NCI-H128 (cell line): ENCODE results near the gene NHERF2.
"Not testable (repeated sequence)": the region's sequence is repeated elsewhere in the genome, so short reads cannot be mapped to it uniquely, and the experiment has no call there.

ENCODE experiments used
- DNase-seq: peaks from one replicate; lab custom pipeline; 2025; ENCODE audit not compliant: unreplicated experiment; lab: John Stamatoyannopoulos, UW

NHERF2 gene

GRCh38 chr16:2025878-2026460 lies 733 bp upstream of the NHERF2 start:
- no peak for DNase-seq

DNA sequence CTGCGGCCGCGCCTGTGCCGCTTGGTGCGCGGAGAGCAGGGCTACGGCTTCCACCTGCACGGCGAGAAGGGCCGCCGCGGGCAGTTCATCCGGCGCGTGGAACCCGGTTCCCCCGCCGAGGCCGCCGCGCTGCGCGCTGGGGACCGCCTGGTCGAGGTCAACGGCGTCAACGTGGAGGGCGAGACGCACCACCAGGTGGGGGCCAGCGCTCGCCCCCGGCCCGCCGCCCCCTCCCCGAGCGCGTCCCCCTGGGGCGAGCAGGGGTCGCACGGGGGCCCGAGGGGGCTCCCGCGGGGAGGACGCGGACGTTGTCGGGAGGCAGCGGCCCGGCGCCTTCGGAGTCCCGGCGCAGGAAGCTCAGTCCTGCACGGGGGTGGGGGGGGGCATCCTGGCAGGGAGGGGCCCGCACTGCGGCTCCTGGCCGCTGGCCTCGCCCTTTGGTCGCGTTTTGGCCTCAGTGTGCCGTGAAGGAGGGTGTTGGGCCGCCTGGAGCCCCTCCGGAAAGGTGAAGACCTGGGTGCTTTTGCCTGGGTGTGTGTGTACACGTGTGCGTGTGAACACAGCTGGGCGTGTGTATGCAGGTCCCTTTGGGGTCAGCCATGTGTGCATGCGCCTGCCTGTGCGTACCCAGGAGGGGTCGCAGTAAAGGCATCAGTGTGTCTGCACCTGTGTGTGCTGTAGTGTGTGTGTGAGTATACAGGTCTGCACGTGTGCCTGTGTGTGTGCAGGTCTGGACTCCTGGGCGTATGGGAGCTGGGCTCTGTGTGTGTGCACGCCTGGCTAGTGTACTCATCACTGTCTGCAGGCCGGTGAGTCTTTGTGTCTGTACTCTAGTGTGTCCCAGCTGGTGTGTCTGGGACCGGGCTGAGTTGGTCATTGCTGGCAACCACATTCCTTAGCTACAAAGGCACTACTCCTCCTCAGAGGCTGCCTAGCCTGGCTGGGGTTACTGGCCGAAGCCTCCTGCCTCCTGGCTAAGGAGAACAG lies 615 bp downstream of the NHERF2 start:
- DNase-seq: no peak

- no peak for DNase-seq
Observed at GRCh38 chr16:2028146-2028545, 1.4 kb downstream of the NHERF2 start.

DNA sequence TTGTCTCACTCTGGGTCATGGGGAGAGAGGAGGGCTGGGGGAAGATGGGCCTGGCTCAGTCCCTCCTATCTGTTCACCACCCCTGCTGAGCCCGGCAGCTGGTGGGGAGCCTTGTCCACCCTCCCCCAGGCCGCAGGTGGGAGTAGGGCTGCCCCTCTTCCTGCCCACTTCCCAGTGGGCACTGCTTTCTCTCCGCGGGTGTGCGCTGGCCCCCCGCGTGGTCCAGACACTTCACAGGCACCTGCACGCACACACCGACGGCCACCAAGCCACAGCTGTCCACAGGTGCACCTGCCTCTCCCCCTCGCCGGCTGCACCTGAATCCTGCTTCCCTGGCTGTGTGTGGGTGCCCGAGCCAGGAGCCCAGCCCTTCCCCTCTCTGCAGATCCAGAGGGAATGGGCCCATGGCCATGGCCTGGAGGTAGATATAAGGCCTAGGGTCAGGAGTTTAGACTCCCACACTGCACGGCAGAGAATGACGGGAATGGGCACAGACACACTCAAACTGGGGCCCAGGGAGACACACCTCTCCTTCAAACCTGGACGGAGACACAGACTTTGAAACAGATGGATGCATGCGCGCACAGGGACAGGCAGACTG lies 2.0 kb downstream of the NHERF2 start:
- no peak for DNase-seq

GRCh38 chr16:2029350-2029749 lies 2.6 kb downstream of the NHERF2 start:
- DNase-seq: no peak

DNA sequence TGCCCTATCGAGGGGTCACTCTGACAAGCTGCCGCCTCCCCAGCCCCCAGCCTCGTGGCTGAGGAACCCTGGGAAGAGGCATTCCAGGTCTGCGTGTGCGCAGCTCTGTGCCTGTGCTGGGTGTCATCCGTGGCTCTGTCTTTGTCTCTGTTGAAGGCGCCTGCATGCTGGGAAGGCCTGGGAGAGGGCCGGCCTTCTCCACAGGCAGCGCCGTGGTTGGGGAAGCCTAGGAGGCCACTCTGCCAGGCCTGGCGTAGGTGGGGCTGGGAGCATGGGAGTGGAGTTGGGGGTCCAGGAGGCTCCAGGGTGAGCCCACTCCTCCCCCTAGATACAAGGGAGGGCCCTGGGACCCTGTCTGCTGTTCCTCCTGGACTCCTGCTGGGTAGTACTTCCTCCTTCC lies 3.3 kb downstream of the NHERF2 start:
- DNase-seq: no peak

DNA sequence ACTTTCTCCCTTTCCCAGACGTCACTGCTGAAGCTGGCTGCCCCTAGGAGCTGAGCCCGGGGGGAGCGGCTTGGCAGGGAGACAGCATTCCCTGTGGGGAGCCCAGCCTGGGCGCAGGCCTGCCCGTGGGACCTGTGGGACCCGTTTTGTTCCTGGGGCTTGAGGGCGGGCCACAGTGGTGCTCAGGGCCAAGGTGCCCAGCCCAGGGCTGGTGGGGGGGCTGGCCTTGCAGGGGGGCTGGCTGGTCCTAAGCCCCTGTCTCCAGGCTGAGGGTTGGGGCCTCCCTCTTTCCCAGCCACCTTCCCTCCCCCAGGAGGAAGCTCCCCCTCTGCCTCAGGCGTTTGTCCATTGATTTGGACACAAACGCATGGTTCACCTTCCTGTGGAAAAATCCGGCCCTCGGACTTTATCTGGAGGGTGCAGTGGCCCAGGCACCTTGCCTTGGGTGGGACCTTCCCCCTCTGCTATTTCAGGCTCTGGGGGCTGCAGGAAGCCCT lies 4.4 kb downstream of the NHERF2 start:
- no peak for DNase-seq

DNA sequence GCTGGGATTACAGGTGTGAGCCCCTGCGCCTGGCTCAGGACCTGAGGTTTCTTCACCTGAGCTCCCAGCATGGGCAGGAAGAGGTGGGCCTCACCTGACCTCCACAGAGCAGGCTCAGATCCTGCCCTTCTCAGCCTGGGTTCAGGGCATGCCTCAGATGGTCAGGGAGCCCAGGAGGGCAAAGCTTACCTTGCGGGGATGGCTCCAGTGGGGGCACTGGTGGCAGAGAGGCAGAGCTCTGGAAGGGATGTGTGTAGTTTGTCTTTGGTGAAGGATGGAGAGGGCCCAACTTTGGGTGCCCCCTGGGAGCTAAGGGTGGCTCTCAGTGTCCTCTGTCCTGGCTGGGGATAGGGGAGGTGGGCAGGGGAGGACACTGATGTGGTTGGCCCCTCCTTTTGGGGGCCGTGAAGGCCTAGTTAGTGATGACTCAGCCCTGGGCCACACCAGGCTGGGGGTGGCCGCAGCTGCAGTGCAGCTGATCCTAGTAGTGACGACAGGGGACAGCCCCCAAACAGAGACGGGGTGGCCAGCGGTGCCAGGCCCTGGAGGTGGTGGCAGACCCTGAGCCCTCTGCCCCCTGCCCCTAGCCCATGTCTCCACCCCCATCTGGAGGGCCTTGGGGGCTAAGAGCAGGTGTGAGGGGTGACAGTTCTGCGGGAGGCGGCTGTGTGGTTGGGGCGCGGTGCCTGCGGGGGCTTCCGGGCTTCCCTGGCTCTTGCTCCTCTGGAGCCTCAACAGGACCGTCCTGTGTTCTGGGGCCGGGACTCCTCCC lies 5.8 kb downstream of the NHERF2 start:
- DNase-seq: no peak

- DNase-seq: no peak
Observed at GRCh38 chr16:2033057-2033908, 6.6 kb downstream of the NHERF2 start.

- not testable (repeated sequence) for DNase-seq
Observed at GRCh38 chr16:2033909-2034695, 7.4 kb downstream of the NHERF2 start.

- DNase-seq: no peak
Observed at GRCh38 chr16:2034696-2035430, 8.2 kb downstream of the NHERF2 start.

DNA sequence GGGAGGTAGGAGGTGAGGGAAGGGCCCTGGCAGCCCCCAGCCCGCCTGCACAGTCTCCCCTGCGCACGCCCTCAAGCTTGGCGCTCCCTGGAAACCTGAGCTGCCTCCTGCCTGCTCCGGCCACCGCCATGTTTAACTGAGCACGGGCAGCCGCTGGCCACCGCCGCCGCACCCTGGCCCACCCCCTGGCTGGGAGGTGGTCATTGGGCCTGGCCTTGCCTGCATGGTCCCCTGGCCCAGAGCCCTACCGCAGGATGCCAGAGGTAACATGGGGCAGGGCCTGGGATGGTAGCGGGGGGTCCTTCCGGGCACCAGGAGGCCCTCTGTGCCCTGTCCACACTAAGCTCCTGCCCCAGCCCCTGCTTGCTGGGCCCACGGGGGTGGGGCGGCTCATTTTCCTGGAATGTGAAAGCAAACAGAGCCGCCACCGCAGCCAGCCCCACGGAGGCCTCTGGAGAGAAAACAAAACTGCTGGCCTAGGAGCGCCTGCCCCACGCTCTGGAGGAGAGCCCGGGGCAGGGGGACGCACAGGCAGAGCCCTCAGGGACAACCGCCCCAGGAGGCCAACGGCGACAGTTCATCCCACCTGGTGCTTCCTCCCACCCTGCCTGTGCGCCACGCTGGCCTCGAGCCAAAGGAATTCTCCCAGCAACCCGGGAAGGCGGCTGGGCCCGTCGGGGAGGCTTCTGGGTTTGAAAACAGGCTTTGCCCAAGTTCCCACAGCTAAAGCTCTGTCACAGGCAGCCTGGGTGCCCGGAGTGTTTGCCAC lies 8.9 kb downstream of the NHERF2 start:
- DNase-seq: no peak

- DNase-seq: no peak
Observed at GRCh38 chr16:2036200-2036966, 9.7 kb downstream of the NHERF2 start.

- no peak for DNase-seq
Observed at GRCh38 chr16:2037115-2037514, 10.4 kb downstream of the NHERF2 start.

GRCh38 chr16:2037647-2038381 lies 11.1 kb downstream of the NHERF2 start:
- DNase-seq: no peak

DNA sequence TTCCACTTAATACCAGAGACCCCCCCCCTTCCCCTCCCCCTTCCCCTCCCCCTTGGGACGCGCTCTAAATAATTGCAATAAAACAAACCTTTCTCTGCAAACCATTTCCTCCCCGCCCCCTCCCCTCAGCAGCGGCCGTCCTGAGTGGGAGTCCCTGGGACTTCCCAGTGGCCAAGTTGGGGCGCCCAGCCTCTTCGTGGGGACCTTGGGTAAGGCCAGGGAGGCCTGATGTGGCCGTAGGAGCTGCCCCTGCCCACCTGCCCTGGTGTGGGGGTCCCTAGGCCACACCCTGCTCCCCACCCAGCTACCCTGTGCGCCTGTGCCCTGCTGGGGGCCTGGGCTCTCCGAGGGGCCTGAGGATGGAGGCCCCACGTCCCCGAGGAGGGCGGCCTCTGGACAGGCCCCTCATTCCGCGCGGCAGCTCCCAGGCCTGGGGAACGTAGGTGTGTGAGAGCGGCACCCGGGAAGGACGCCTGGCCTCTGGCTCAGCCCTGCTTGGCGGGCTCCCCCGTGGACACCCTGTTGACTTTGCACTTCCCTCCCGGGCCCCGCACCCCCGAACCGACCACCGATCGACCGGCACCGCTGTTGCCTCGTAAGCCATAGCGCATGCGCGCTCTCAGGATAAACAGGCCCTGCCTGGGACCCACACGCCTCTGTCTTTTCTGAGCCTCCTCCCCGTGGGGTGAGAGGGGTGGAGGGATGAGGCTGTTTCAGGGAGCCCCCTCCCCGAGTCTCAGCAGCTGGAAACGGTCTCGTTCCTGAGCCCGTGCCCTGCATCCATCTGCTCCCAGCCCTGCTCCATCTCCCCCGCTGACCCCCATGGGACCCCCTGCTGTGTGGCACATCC lies 11.9 kb downstream of the NHERF2 start:
- no peak for DNase-seq
